Rectal smooth muscle tissue (tissue), 1 donor: ENCODE data around the gene TIAM2.

Experiments used
- H3K27ac ChIP-seq: one replicate; pipeline ENCODE4 v1.7.0; 2013; ENCODE audit warnings: low read depth, low read length, inconsistent platforms
- H3K27me3 ChIP-seq: one replicate; pipeline ENCODE4 v1.7.0; 2013; ENCODE audit warnings: low read length; ENCODE audit not compliant: control insufficient read depth, insufficient read depth
- H3K36me3 ChIP-seq: one replicate; pipeline ENCODE4 v1.7.0; 2013; ENCODE audit warnings: low read length; ENCODE audit not compliant: control insufficient read depth, insufficient read depth
- H3K4me1 ChIP-seq: one replicate; pipeline ENCODE4 v1.7.0; 2013; ENCODE audit warnings: low read length; ENCODE audit not compliant: control insufficient read depth, insufficient read depth
- H3K4me3 ChIP-seq: one replicate; pipeline ENCODE4 v1.7.0; 2013; ENCODE audit warnings: low read length
- H3K9ac ChIP-seq: one replicate; pipeline ENCODE4 v1.7.0; 2013; ENCODE audit warnings: low read length

The TIAM2 gene

GRCh38 chr6:154996016-154996590, 988 bp downstream of the TIAM2 start:
- H3K27me3 ChIP-seq: no peaks in the 10 kb centered on the region
- no peaks in the 10 kb centered on the region for H3K36me3 ChIP-seq
- H3K4me3 ChIP-seq: peak overlapping the region; percentile 78
- no peak overlapping the region for H3K27ac ChIP-seq
- H3K4me1 ChIP-seq: no peaks in the 10 kb centered on the region
- H3K9ac ChIP-seq: no peak overlapping the region

- no peaks in the 10 kb centered on the region for H3K27me3 ChIP-seq
- H3K36me3 ChIP-seq: no peaks in the 10 kb centered on the region
- no peak overlapping the region for H3K27ac ChIP-seq
- H3K4me3 ChIP-seq: no peak overlapping the region
- no peaks in the 10 kb centered on the region for H3K4me1 ChIP-seq
- no peak overlapping the region for H3K9ac ChIP-seq
Measured at GRCh38 chr6:154996841-154997311, 1.8 kb downstream of the TIAM2 start.

GRCh38 chr6:154998855-154999254, 3.7 kb downstream of the TIAM2 start:
- no peaks in the 10 kb centered on the region for H3K27me3 ChIP-seq
- no peaks in the 10 kb centered on the region for H3K36me3 ChIP-seq
- no peak overlapping the region for H3K27ac ChIP-seq
- H3K4me1 ChIP-seq: no peaks in the 10 kb centered on the region
- no peak overlapping the region for H3K4me3 ChIP-seq
- no peak overlapping the region for H3K9ac ChIP-seq

- no peak overlapping the region for H3K4me3 ChIP-seq
- no peaks in the 10 kb centered on the region for H3K4me1 ChIP-seq
- H3K27me3 ChIP-seq: no peaks in the 10 kb centered on the region
- H3K36me3 ChIP-seq: no peaks in the 10 kb centered on the region
- H3K9ac ChIP-seq: no peak overlapping the region
- no peak overlapping the region for H3K27ac ChIP-seq
Measured at GRCh38 chr6:155001482-155001881, 6.4 kb downstream of the TIAM2 start.

- Histone ChIP-seq H3K4me3 (no peak overlapping the region), H3K27me3 (no peaks in the 10 kb centered on the region), H3K9ac (no peak overlapping the region), H3K27ac (no peak overlapping the region), H3K36me3 (no peaks in the 10 kb centered on the region), H3K4me1 (no peaks in the 10 kb centered on the region)
Measured at GRCh38 chr6:155001934-155002333, 6.8 kb downstream of the TIAM2 start.

GRCh38 chr6:155003476-155003875, 8.4 kb downstream of the TIAM2 start:
- Histone ChIP-seq H3K9ac (no peak overlapping the region), H3K4me3 (no peak overlapping the region), H3K36me3 (no peaks in the 10 kb centered on the region), H3K27ac (no peak overlapping the region), H3K4me1 (no peaks in the 10 kb centered on the region), H3K27me3 (no peaks in the 10 kb centered on the region)

- no peaks in the 10 kb centered on the region for H3K4me1 ChIP-seq
- no peak overlapping the region for H3K4me3 ChIP-seq
- no peak overlapping the region for H3K27ac ChIP-seq
- H3K9ac ChIP-seq: no peak overlapping the region
- H3K27me3 ChIP-seq: no peaks in the 10 kb centered on the region
- no peaks in the 10 kb centered on the region for H3K36me3 ChIP-seq
Measured at GRCh38 chr6:155004017-155004416, 8.9 kb downstream of the TIAM2 start.

- H3K4me3 ChIP-seq: no peak overlapping the region
- no peaks in the 10 kb centered on the region for H3K4me1 ChIP-seq
- H3K9ac ChIP-seq: no peak overlapping the region
Measured at GRCh38 chr6:155004576-155005372, 9.7 kb downstream of the TIAM2 start.

GRCh38 chr6:155008625-155009024, 13.5 kb downstream of the TIAM2 start:
- H3K4me3 ChIP-seq: no peak overlapping the region
- no peak overlapping the region for H3K27ac ChIP-seq
- H3K9ac ChIP-seq: no peak overlapping the region
- peaks cover 7% of the 10 kb centered on the region for H3K4me1 ChIP-seq
- no peaks in the 10 kb centered on the region for H3K27me3 ChIP-seq
- H3K36me3 ChIP-seq: no peaks in the 10 kb centered on the region

More at GRCh38 chr6:155004576-155005372, 9.7 kb downstream of the TIAM2 start:
- Histone ChIP-seq H3K27me3 (no peaks in the 10 kb centered on the region), H3K36me3 (no peaks in the 10 kb centered on the region), H3K27ac (no peak overlapping the region)

GRCh38 chr6:155010940-155011339, 15.8 kb downstream of the TIAM2 start:
- no peak overlapping the region for H3K27ac ChIP-seq
- H3K4me1 ChIP-seq: peaks cover 15% of the 10 kb centered on the region
- H3K4me3 ChIP-seq: no peak overlapping the region
- no peaks in the 10 kb centered on the region for H3K27me3 ChIP-seq
- H3K36me3 ChIP-seq: no peaks in the 10 kb centered on the region
- H3K9ac ChIP-seq: no peak overlapping the region

- Histone ChIP-seq H3K27me3 (no peaks in the 10 kb centered on the region), H3K4me1 (peaks cover 15% of the 10 kb centered on the region), H3K9ac (no peak overlapping the region), H3K4me3 (no peak overlapping the region), H3K27ac (peak overlapping the region; percentile 6), H3K36me3 (no peaks in the 10 kb centered on the region)
Measured at GRCh38 chr6:155011809-155012291, 16.7 kb downstream of the TIAM2 start.

GRCh38 chr6:155013457-155013876, 18.4 kb downstream of the TIAM2 start:
- Histone ChIP-seq H3K4me3 (no peak overlapping the region), H3K9ac (no peak overlapping the region), H3K27me3 (no peaks in the 10 kb centered on the region), H3K36me3 (no peaks in the 10 kb centered on the region), H3K4me1 (peaks cover 15% of the 10 kb centered on the region), H3K27ac (no peak overlapping the region)
